Fibroblast of pulmonary artery (primary cell): ENCODE measurements around the gene BCL2L1.

Source experiments
- DNase-seq: peaks from one replicate; pipeline ENCODE4 v3.0.0-alpha.2; 2010; ENCODE audit warnings: low read depth
- H3K4me3 ChIP-seq: replicated peaks from 2 replicates; pipeline ENCODE4 v1.5.1; 2011; ENCODE audit warnings: low read depth, mild to moderate bottlenecking, control low read depth, low read length, moderate library complexity
- TF ChIP-seq, protein P1 (sequence below): IDR thresholded peaks from 2 replicates; pipeline ENCODE4 v1.5.1; 2011; ENCODE audit warnings: mild to moderate bottlenecking, control low read depth, low read length, inconsistent platforms; ENCODE audit errors: missing control alignments

The BCL2L1 gene

DNA sequence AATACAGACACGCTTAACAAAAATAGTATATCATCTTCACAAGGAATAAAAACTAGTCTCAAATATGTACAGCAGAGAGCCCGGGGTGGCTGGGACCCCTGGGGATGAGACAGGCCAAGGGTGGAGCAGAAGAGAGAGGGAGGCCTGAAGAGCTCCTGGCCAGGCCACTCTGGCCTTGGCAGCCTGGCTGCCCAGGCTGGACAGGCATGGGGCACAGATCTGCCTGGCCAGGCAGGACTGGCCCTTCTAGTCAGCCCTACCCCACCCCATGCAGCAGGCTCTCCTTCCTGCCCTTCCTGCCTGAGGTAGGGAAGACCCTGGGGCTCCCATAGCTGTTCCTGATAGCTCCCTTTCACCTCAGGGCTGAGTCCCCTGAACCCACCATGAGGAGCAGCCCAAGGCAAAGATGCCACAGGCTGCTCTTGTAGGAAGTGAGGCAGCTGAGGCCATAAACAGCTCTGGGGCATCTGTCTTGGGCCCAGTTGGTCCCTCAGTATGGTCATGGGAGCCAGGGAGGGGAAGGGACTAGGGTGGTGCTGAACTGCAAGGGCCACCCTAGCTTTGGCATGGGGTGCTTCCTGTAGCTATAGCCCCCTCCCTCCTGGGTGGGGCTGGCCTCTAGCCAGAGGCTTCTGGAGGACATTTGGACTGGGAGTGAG is 57.8 kb downstream of the BCL2L1 start:
- TF ChIP-seq, protein P1, sequence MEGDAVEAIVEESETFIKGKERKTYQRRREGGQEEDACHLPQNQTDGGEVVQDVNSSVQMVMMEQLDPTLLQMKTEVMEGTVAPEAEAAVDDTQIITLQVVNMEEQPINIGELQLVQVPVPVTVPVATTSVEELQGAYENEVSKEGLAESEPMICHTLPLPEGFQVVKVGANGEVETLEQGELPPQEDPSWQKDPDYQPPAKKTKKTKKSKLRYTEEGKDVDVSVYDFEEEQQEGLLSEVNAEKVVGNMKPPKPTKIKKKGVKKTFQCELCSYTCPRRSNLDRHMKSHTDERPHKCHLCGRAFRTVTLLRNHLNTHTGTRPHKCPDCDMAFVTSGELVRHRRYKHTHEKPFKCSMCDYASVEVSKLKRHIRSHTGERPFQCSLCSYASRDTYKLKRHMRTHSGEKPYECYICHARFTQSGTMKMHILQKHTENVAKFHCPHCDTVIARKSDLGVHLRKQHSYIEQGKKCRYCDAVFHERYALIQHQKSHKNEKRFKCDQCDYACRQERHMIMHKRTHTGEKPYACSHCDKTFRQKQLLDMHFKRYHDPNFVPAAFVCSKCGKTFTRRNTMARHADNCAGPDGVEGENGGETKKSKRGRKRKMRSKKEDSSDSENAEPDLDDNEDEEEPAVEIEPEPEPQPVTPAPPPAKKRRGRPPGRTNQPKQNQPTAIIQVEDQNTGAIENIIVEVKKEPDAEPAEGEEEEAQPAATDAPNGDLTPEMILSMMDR: no peak
- H3K4me3 ChIP-seq: no peak overlapping the region
- no peak for DNase-seq

DNA sequence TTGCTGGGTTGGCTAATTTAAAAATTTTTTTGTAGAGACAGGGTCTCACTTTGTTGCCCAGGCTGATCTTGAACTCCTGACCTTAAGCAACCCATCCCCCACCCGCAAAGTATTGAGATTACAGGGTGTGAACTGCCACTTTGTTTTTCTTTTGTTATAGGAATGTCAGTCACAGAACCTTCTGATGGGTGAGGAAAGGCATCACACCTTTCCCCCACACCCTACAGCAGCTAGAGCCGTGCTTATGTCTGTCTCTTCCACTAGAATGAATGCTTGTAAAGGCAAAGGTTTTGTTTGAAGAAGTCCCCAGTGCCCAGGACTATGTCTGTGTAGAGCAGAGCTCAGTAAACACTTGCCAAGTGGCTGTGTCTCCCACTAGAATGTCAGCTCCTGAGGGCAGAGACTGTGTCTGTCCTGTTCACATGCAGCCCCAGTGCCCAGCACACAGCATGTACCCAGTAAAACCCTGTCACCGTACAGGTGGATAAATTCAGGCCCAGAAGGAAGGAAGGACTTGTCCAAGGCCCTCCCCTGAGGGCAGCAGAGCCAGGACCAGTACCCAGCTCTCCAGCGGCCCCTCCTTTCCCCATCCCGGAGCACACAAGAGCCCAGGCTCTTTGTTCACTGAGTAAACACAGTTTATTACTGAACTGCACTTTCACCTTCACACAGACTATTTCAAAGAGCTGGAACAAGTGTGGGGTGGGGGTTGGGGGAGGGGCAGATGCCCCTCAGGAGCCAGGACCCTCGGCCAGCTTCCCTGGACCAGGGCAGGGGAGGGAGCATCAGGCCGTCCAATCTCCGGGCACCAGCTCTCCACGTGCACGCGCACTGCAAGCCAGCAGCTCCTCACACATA is 58.6 kb downstream of the BCL2L1 start:
- TF ChIP-seq, protein P1: no peak
- DNase-seq: no peak
- no peak overlapping the region for H3K4me3 ChIP-seq

DNA sequence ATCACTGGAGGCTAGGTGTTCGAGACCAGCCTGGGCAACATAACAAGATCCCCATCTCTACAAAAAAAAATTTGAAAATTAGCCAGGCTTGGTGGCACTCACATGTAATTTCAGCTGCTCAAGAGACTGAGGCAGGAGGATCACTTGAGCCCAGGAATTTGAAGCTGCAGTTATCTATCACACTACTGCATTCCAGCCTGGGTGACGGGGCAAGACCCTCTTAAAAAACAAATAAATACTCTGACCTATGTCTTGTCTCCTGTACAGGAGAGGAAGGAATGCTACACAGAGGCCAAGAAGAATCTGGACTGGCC is 59.2 kb downstream of the BCL2L1 start:
- no peak overlapping the region for H3K4me3 ChIP-seq
- TF ChIP-seq, protein P1: no peak
- DNase-seq: no peak

DNA sequence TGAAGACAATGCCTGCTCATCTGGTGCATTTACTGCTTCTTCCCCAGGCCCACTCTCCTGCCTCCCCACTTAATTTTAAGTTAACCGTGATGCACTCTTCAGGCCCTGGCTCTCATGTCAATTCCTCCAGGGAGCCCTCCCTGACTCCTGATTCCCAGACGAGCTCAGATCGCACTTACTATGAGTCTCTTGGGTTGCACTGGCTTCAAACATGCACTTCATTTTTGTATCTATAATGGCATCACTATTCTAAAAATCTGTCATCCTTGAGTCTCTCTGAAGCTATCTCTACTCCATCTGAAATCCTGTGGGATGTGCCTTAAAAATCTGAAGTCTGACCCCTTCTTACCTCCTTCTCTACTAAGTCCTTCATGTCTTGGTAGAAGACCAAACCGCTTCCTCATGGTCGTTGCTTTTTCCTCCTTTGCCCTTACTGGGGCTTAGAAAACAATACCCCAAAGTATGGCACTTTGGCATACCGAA is 60.3 kb downstream of the BCL2L1 start:
- TF ChIP-seq, protein P1: no peak
- H3K4me3 ChIP-seq: no peak overlapping the region
- DNase-seq: no peak

DNA sequence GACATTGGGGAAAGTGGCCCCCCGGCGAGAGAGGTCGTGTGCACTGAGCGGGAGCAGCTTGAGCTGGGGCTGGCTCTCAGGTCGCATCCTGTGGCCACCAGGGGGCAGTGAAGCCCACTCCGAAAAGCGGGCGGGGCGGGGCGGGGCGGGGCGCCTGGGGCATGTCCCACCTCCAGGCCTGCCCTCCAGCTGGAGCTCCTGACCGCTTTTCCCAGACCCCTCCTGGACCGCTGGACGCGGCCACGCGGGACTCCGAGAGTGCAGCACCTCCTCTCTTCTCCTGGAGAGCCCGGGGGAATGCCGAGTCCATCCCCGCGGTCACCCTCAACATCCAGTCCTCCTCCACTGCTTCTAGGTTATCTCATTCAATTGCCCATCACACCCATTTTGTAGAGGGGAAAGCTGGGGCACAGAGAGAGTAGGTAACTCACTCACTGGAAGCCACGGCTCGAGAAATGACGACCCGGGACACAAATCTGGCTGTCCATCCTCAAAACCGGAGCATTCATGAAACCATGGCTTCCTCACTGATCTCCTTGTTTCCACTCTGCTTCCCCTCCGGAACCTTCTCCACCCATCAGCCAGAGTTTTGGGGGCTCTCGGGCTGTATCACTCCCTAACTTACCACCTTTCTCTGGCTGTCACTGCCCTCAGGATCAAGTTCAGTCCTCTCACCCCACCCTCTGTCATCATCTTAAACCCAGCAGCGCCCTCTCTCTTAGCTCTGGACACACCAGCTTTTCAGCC is 60.9 kb downstream of the BCL2L1 start:
- DNase-seq: peak; percentile 71
- H3K4me3 ChIP-seq: peak overlapping the region; percentile 38
- TF ChIP-seq, protein P1: peak; percentile 54

DNA sequence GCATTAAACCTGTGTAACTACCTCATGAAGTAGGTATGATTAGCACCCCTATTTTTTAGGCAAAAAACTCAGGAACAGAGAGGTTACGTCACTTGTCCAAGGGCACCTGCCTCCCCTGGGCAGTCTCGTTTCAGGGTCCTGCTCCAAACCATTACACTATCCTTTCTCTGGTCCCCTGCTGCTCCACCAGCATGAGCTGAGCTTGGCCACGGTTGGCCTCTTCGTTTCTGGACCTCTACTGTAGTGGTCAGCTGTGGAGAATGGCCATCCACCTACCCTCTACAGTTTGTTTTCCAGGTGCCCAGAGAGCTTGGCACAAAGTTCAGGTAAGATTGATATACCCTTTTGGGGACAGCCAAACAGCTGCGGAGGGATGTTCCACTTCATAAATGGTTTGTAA is 68.1 kb downstream of the BCL2L1 start:
- TF ChIP-seq, protein P1: no peak
- H3K4me3 ChIP-seq: no peak overlapping the region
- DNase-seq: no peak
